HL-60 (cell line): ENCODE data around the gene ZNF318.
"Not testable (repeated sequence)": the region's sequence is repeated elsewhere in the genome, so short reads cannot be mapped to it uniquely, and the experiment has no call there.

Source experiments
- DNase-seq, 2 experiments: peaks; one replicate each; pipeline ENCODE4 v3.0.0-alpha.2; 2010 to 2020; ENCODE audit warnings: low read depth in 1 of 2, low spot score in 1 of 2
- H3K27ac ChIP-seq: fragments of 250-450 bp; sonication (Bioruptor Pico); replicated peaks from 2 replicates; pipeline ENCODE4 v1.5.1; 2020; ENCODE audit warnings: mild to moderate bottlenecking, moderate library complexity
- H3K27me3 ChIP-seq: fragments of 250-450 bp; sonication (Bioruptor Pico); 2 replicates; pipeline ENCODE4 v1.5.1; 2021; ENCODE audit warnings: mild to moderate bottlenecking, moderate library complexity; ENCODE audit not compliant: insufficient read depth, poor library complexity, severe bottlenecking
- H3K4me3 ChIP-seq: replicated peaks from 2 replicates; pipeline ENCODE4 v1.5.1; 2011; ENCODE audit warnings: mild to moderate bottlenecking, control low read depth, low read length; ENCODE audit not compliant: insufficient read depth
- CTCF ChIP-seq: IDR thresholded peaks from one replicate; pipeline ENCODE4 v1.5.1; 2011; ENCODE audit warnings: low read length, control low read depth, inconsistent platforms; ENCODE audit not compliant: insufficient read depth
- GABPA ChIP-seq: IDR thresholded peaks from 2 replicates; pipeline ENCODE4 v1.6.1; 2012; ENCODE audit warnings: low read depth
- POLR2AphosphoS5 ChIP-seq: IDR thresholded peaks from 2 replicates; pipeline ENCODE4 v1.6.1; 2012; ENCODE audit warnings: low read depth
- REST ChIP-seq: IDR thresholded peaks from 2 replicates; pipeline ENCODE4 v1.6.1; 2012; ENCODE audit warnings: low read depth; ENCODE audit not compliant: insufficient replicate concordance
- SPI1 ChIP-seq: IDR thresholded peaks from 2 replicates; pipeline ENCODE4 v1.6.1; 2012; ENCODE audit warnings: low read depth, mild to moderate bottlenecking, borderline replicate concordance

The ZNF318 gene

GRCh38 chr6:43303751-43304331 is 65.6 kb downstream of the ZNF318 start:
- no peak overlapping the region for H3K4me3 ChIP-seq
- H3K27me3 ChIP-seq = peaks cover 3% of the 10 kb centered on the region
- TF ChIP-seq REST (no peak), CTCF (no peak)
- no peak overlapping the region for H3K27ac ChIP-seq
- no peak for DNase-seq

GRCh38 chr6:43303006-43303405 is 66.4 kb downstream of the ZNF318 start:
- not testable (repeated sequence) for DNase-seq, H3K27ac ChIP-seq, H3K4me3 ChIP-seq, H3K27me3 ChIP-seq

- TF ChIP-seq CTCF = no peak
- TF ChIP-seq GABPA = no peak
- no peak for TF ChIP-seq POLR2AphosphoS5
- no peak for TF ChIP-seq REST
- TF ChIP-seq SPI1 = no peak
- Histone ChIP-seq H3K4me3 (no peak overlapping the region), H3K27me3 (peaks cover 10% of the 10 kb centered on the region), H3K27ac (no peak overlapping the region)
- no peak for DNase-seq
Measured at GRCh38 chr6:43302126-43302525, 67.3 kb downstream of the ZNF318 start.

- no peak overlapping the region for H3K27ac ChIP-seq
- TF ChIP-seq SPI1 = no peak
- no peak for TF ChIP-seq GABPA
- no peak for TF ChIP-seq POLR2AphosphoS5
- TF ChIP-seq REST = no peak
- no peak overlapping the region for H3K4me3 ChIP-seq
- peaks cover 10% of the 10 kb centered on the region for H3K27me3 ChIP-seq
- DNase-seq = no peak
Measured at GRCh38 chr6:43301081-43301870, 68.2 kb downstream of the ZNF318 start.
